Nephron progenitor cell (in vitro differentiated cells): ENCODE measurements around the gene MUC22.
"Not testable (repeated sequence)": the region's sequence is repeated elsewhere in the genome, so short reads cannot be mapped to it uniquely, and the experiment has no call there.

ENCODE experiments used
- DNase-seq: peaks from one replicate; pipeline ENCODE4 v3.0.0; 2021
- H3K27ac Mint-ChIP-seq: 2 replicates; pipeline ENCODE4 v1.8.0; 2021; ENCODE audit warnings: mild to moderate bottlenecking, moderate library complexity, mixed read lengths
- H3K27me3 Mint-ChIP-seq: 2 replicates; pipeline ENCODE4 v1.8.0; 2021; ENCODE audit warnings: mild to moderate bottlenecking, low read depth, mixed read lengths; ENCODE audit not compliant: poor library complexity
- H3K36me3 Mint-ChIP-seq: 2 replicates; pipeline ENCODE4 v1.8.0; 2021; ENCODE audit warnings: low read depth, mixed read lengths
- H3K4me1 Mint-ChIP-seq: 2 replicates; pipeline ENCODE4 v1.8.0; 2021; ENCODE audit warnings: mixed read lengths
- H3K4me3 Mint-ChIP-seq: 2 replicates; pipeline ENCODE4 v1.8.0; 2021; ENCODE audit warnings: mild to moderate bottlenecking, moderate library complexity, mixed read lengths
- H3K9me3 Mint-ChIP-seq: 2 replicates; pipeline ENCODE4 v1.8.0; 2021; ENCODE audit warnings: mild to moderate bottlenecking, moderate library complexity, mixed read lengths
- CTCF ChIP-seq: fragments of 200-600 bp; sonication (generic); IDR thresholded peaks from 2 replicates; pipeline ENCODE4 v1.5.0; 2021; ENCODE audit warnings: antibody characterized with exemption

MUC22 gene

GRCh38 chr6:30965140-30965601 lies 45.1 kb upstream of the MUC22 start:
- Mint-ChIP-seq H3K4me3 (no peak overlapping the region), H3K36me3 (no peaks in the 10 kb centered on the region), H3K27me3 (peaks cover 43% of the 10 kb centered on the region), H3K27ac (no peak overlapping the region), H3K9me3 (peaks cover 4% of the 10 kb centered on the region), H3K4me1 (peaks cover 17% of the 10 kb centered on the region)
- no peak for DNase-seq
- TF ChIP-seq CTCF: no peak

- H3K27ac Mint-ChIP-seq: no peak overlapping the region
- H3K9me3 Mint-ChIP-seq: peaks cover 4% of the 10 kb centered on the region
- H3K36me3 Mint-ChIP-seq: no peaks in the 10 kb centered on the region
- H3K4me1 Mint-ChIP-seq: peaks cover 14% of the 10 kb centered on the region
- no peak for DNase-seq
- no peak overlapping the region for H3K4me3 Mint-ChIP-seq
- peaks cover 40% of the 10 kb centered on the region for H3K27me3 Mint-ChIP-seq
- TF ChIP-seq CTCF: no peak
Observed at GRCh38 chr6:30966154-30966553, 44.1 kb upstream of the MUC22 start.

- H3K36me3 Mint-ChIP-seq, H3K4me1 Mint-ChIP-seq, H3K9me3 Mint-ChIP-seq, H3K27ac Mint-ChIP-seq, DNase-seq, H3K4me3 Mint-ChIP-seq: not testable (repeated sequence)
- H3K27me3 Mint-ChIP-seq: peaks cover 31% of the 10 kb centered on the region
Observed at GRCh38 chr6:30969171-30969570, 41.1 kb upstream of the MUC22 start.

- Mint-ChIP-seq H3K27me3 (peaks cover 17% of the 10 kb centered on the region), H3K36me3 (no peaks in the 10 kb centered on the region), H3K4me3 (no peak overlapping the region), H3K9me3 (no peaks in the 10 kb centered on the region), H3K27ac (no peak overlapping the region), H3K4me1 (no peaks in the 10 kb centered on the region)
- DNase-seq: no peak
- no peak for TF ChIP-seq CTCF
Observed at GRCh38 chr6:30970946-30971345, 39.3 kb upstream of the MUC22 start.

- Mint-ChIP-seq H3K9me3 (no peaks in the 10 kb centered on the region), H3K27ac (no peak overlapping the region), H3K36me3 (no peaks in the 10 kb centered on the region), H3K27me3 (peaks cover 11% of the 10 kb centered on the region), H3K4me3 (no peak overlapping the region), H3K4me1 (no peaks in the 10 kb centered on the region)
- no peak for TF ChIP-seq CTCF
- no peak for DNase-seq
Observed at GRCh38 chr6:30972816-30973215, 37.5 kb upstream of the MUC22 start.

GRCh38 chr6:30974490-30975252 lies 35.6 kb upstream of the MUC22 start:
- Mint-ChIP-seq H3K27me3 (peaks cover 11% of the 10 kb centered on the region), H3K4me1 (peaks cover 7% of the 10 kb centered on the region), H3K27ac (no peak overlapping the region), H3K4me3 (no peak overlapping the region), H3K9me3 (no peaks in the 10 kb centered on the region), H3K36me3 (no peaks in the 10 kb centered on the region)
- TF ChIP-seq CTCF: no peak
- DNase-seq: no peak
